ENCODE results near the gene UBE2I.

The UBE2I gene

GRCh38 chr16:1350691-1351090, 41.3 kb downstream of the UBE2I start:
- CTCF ChIA-PET: interaction anchor here (0.6 kb wide), 1 partner anchor 62 kb away, joined by 3 read pairs; no protein-coding TSS in a partner anchor
- no peak overlapping the region for H3K27ac ChIP-seq (ENCODE audit: extremely low read depth, low read depth, low read length)

GRCh38 chr16:1351215-1351581, 41.8 kb downstream of the UBE2I start:
- peak overlapping the region; percentile 47; the same call in 1 of the 2 replicates for H3K27ac ChIP-seq (ENCODE audit: extremely low read depth, low read depth, low read length)
- H3K4me1 ChIP-seq (ENCODE audit: control insufficient read depth, insufficient read depth, low read length): peaks cover 5% of the 10 kb centered on the region; the same call in 1 of the 2 replicates
- peaks cover 0 to 34% of the 10 kb centered on the region in 2 experiments; a peak in 1 of 3 replicates for H3K36me3 ChIP-seq (ENCODE audit: control insufficient read depth in 2 of 2, insufficient read depth in 1 of 2, low read length in 2 of 2)
- TF ChIP-seq ZNF335 (tag by site-specific recombination; conservative IDR thresholded peaks at IDR 0.05) (peak; percentile 59), ZBTB49 (tag by site-specific recombination; IDR thresholded peaks at IDR 0.05; ENCODE audit: low read depth) (no peak), ZNF311 (tag by site-specific recombination; IDR thresholded peaks at IDR 0.05; ENCODE audit: borderline replicate concordance) (no peak), YY1 (tag by site-specific recombination; IDR thresholded peaks at IDR 0.05) (no peak), EGR2 (tag by site-specific recombination; IDR thresholded peaks at IDR 0.05; ENCODE audit: low read depth) (peak; percentile 55), ZNF776 (tag by site-specific recombination; IDR thresholded peaks at IDR 0.05; ENCODE audit: borderline replicate concordance) (no peak), ZNF133 (tag by site-specific recombination; IDR thresholded peaks at IDR 0.05) (no peak), ZSCAN23 (tag by site-specific recombination; IDR thresholded peaks at IDR 0.05) (no peak), ZFHX2 (tag by site-specific recombination; conservative IDR thresholded peaks at IDR 0.05) (peak; percentile 80), KLF17 (tag by site-specific recombination; IDR thresholded peaks at IDR 0.05) (no peak)
- ChIA-PET CTCF (interaction anchor here (0.6 kb wide), 1 partner anchor 61 kb away, joined by 3 read pairs; no protein-coding TSS in a partner anchor), POLR2A (interaction anchor here (1.1 kb wide), 1 partner anchor 8 kb away, joined by 4 read pairs; no protein-coding TSS in a partner anchor)
- H3K4me3 ChIP-seq (ENCODE audit: low read depth, low read length): peak overlapping the region; percentile 96
- H3K9me3 ChIP-seq (ENCODE audit: control insufficient read depth, insufficient read depth, low read depth, low read length): no peaks in the 10 kb centered on the region

More at GRCh38 chr16:1350691-1351090, 41.3 kb downstream of the UBE2I start:
- Histone ChIP-seq H3K9me3 (ENCODE audit: control insufficient read depth, insufficient read depth, low read depth, low read length) (no peaks in the 10 kb centered on the region), H3K4me3 (ENCODE audit: low read depth, low read length) (peak overlapping the region; percentile 96), H3K4me1 (ENCODE audit: control insufficient read depth, insufficient read depth, low read length) (peaks cover 5% of the 10 kb centered on the region; the same call in 1 of the 2 replicates), H3K36me3 (ENCODE audit: control insufficient read depth in 2 of 2, insufficient read depth in 1 of 2, low read length in 2 of 2) (peaks cover 0 to 34% of the 10 kb centered on the region in 2 experiments; a peak in 1 of 3 replicates)
- POLR2A ChIA-PET: interaction anchor here (1.1 kb wide), 1 partner anchor 8 kb away, joined by 4 read pairs; no protein-coding TSS in a partner anchor
- no peak for TF ChIP-seq ZNF16 (tag by site-specific recombination; IDR thresholded peaks at IDR 0.05; ENCODE audit: low read depth)
- TF ChIP-seq KLF8 (tag by site-specific recombination; IDR thresholded peaks at IDR 0.05): no peak
- TF ChIP-seq ZBTB6 (tag by site-specific recombination; IDR thresholded peaks at IDR 0.05): no peak
- no peak for TF ChIP-seq ZBTB17 (tag by site-specific recombination; IDR thresholded peaks at IDR 0.05)

- H3K4me3 ChIP-seq (ENCODE audit: low read depth, low read length): peak within 1 kb of the TSS; percentile 96
- H3K9me3 ChIP-seq (ENCODE audit: control insufficient read depth, insufficient read depth, low read depth, low read length): no peaks in the 10 kb centered on the region
- CTCF ChIA-PET: no interaction called here
- peaks cover 5% of the 10 kb centered on the region; the same call in 1 of the 2 replicates for H3K4me1 ChIP-seq (ENCODE audit: control insufficient read depth, insufficient read depth, low read length)
- H3K27ac ChIP-seq (ENCODE audit: extremely low read depth, low read depth, low read length): peak within 1 kb of the TSS; percentile 47; the same call in 1 of the 2 replicates
- H3K36me3 ChIP-seq (ENCODE audit: control insufficient read depth in 2 of 2, insufficient read depth in 1 of 2, low read length in 2 of 2): peaks cover 0 to 34% of the 10 kb centered on the region in 2 experiments; a peak in 1 of 3 replicates
- POLR2A ChIA-PET: interaction anchor here (1.1 kb wide), 1 partner anchor 9 kb away, joined by 4 read pairs; no protein-coding TSS in a partner anchor
- peak; percentile 84 for TF ChIP-seq ZBTB44 (tag by site-specific recombination; IDR thresholded peaks at IDR 0.05)
- no peak for TF ChIP-seq ZNF701 (tag by site-specific recombination; IDR thresholded peaks at IDR 0.05)
- TF ChIP-seq ZSCAN18 (tag by site-specific recombination; IDR thresholded peaks at IDR 0.05): 0 out of 2 replicates have a peak, but pooled peaks have one; percentile 43
- TF ChIP-seq ZNF248 (tag by site-specific recombination; IDR thresholded peaks at IDR 0.05): no peak
- TF ChIP-seq ZSCAN16 (tag by site-specific recombination; IDR thresholded peaks at IDR 0.05): no peak
- no peak for TF ChIP-seq GLI4 (tag by site-specific recombination; IDR thresholded peaks at IDR 0.05)
- peak; percentile 84; the same call in 1 of the 2 replicates for TF ChIP-seq ZSCAN30 (tag by site-specific recombination; IDR thresholded peaks at IDR 0.05)
- TF ChIP-seq ZNF341 (tag by site-specific recombination; IDR thresholded peaks at IDR 0.05; ENCODE audit: low read depth): no peak
- TF ChIP-seq ZNF266 (tag by site-specific recombination; IDR thresholded peaks at IDR 0.05; ENCODE audit: low read depth): no peak
Observed at GRCh38 chr16:1351582-1352362, 42.3 kb downstream of the UBE2I start, which contains the start of the genes GNPTG and TSR3. Gene GNPTG (plus strand): TSS chr16:1351931. CDS start chr16:1351966, 35 bp downstream. Gene TSR3 (minus strand): TSS chr16:1351878. CDS start chr16:1351804, 74 bp downstream.

All from HEK293 (cell line).